Hematopoietic multipotent progenitor cell treated with erythropoietin and hydrocortisone succinate and interleukin-3 and kit ligand, for 17 days (in vitro differentiated cells): ENCODE data around the gene FREY1.

Source experiments
- DNase-seq: peaks from one replicate; pipeline ENCODE4 v3.0.0-alpha.2; 2015; ENCODE audit warnings: low spot score

FREY1 gene

DNA sequence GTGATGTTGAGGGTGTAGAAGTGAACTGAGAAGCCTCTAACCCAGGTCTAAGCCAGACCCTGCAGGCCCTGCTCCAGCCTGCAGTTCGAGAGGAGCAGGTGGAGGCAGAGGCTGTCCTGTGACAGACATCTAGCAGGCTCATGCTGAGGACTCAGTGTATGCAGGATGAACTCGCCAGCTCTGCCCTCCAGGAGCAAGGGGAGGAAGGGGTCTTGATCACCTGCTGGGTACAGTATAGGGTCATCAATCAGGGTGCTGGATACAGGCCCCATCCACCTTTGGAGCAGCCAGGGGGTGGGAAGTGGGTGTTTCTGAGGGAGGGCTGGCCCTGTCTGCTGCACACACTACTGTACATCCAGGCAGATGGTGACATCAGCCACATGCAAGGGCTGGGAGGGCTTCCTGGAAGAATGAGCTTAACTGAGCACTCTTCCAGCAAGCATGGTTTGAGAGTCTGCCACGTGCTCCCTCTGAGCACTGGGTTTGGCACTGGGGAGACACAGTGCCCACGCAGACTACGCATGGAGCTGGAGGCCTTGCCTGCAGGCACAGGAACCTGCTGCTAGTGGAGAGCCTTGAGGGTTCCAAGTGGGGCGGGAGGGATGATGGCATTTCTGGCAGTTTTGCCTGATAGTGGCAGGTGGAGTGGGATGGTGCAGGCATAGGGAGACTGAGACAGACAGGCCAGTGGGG is 12.4 kb downstream of the FREY1 start:
- DNase-seq = no peak

DNA sequence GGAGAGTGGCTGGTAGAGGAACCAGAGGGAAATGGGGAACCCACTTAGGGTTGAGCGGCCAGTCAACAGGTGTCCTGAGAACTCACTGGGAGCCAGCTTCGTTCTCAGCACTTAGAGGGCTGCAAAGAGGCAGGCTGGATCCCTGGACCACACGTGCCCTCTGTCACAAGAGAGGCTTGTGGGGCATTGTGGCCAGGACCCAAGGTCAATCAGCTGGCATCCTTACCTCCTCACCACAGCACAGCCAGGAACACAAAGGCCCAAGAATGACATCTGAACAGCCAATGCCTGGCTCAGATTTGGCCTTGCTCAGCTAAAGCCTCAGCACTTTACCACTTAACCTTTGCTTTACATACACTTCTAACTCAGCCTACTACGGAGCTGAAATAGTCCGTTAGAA is 14.2 kb downstream of the FREY1 start:
- DNase-seq = no peak

DNA sequence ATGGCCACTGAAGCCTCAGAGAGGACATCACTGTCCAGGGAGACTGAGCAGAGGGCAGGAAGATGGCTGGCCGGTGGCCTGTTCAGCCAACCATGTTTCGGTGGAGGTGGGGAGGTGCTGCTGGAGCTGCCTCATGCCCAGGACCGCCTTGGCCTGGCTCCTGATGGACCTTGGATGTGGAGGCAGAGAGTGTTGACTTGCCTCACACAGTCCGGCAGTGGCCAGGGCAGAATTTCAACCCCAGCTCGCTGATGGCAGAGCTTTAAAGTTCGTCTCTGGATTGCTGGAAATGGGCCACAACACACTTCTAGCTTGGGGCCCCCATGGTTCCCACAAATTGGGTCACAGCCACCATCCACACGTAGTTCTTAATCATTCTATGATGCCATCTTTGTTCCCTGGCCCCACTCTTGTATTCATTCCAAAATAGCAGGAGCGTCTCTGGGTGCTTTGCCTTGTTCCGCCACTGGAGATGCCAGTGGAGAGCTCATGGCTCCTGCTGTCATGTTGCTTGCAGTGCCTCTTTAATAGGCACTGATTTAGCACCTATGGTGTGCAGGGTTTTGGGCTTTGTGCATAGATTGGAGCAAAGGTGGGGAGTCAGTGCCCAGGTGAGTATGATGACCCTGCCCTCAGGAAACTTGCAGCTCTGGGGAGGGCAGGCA is 16.1 kb downstream of the FREY1 start:
- no peak for DNase-seq

DNA sequence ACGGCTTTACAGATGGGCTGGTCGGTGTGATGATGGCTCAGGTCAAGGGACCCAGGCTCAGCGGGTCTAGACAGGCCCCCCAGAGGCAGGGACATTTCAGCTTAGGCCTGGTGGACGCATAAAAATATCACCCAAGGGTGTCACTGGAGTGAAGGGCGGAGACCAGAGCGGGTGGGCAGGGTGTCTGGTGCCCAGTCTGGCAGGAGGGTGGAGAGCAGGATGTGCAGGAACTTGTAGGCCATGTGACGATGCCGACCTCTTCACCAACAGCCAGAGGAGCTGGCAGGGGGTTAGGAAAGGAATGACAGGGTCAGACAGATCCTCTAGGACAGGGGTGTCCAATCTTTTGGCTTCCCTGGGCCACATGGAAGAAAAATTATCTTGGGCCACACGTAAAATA is 17.1 kb downstream of the FREY1 start:
- DNase-seq = no peak

DNA sequence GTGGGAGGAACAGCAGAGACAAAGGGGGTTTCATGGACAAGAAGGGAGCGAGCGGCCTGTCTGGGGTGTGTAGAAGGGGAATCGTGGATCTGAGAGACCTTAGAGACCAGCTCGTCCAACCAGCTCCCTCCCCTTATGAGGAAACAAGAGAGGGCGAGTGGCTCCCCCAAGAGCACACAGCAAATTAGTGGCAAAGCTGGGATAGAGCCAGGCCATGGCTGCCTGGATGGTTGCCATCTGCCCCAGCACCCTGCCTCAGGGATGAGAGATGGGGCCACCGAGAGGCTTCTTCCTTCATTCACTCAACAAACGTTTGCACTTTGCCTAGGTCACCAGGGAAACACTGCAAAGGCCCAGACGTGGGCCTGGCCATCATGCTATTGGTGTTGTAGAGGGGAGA is 17.5 kb downstream of the FREY1 start:
- DNase-seq = no peak

DNA sequence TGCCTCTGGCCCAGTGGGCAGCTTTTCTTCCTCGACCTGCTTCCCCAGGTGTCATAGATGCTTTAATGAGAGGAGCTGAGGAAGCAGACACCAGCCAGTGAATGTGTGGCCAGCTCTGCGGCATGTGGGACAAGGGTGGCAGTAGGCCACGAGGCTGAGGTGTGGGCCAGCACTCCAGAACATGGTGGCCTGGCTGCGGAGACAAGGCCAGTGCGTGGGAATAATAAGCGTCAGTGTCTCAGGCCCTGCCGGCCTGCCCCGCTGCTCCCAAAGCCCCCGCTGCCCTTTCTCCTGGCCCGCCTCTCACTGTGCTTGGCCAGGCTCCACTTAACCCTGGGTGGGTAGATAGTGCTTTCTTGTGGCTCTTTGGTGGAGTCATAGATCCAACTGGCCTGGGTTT is 19.5 kb downstream of the FREY1 start:
- no peak for DNase-seq

DNA sequence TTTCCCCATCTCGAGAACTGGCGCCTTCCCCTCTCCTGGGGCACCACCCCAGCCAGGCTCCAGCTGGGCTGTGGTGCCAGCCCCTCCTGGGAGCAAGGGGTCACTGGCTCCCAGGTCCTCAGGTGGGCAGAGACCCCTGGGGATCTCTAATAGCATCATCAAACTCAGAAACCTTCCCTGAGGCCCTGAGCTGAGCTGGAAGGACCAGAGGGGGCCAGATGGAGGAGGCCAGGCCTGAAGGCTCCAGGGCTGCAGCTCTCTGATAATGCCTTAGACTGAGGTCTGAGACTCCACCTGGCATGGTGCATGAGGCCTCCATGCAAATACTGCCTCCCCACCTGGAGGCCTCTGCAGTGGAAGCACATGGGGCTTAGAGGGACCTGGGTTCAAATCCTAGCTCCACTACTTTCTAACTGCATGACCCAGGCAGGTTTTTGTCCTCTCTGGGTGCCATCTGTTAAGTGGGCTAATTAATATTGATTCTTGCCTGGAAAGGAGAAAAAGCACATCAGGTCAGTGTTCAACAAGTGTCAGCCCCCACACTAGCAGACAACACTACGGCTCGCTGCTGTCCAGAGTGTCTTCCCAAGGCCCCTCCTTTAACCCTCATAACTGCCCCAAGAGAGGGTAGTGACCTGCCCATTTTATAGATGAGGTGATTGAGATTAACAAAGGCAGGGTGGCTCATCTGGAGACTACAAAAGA is 20.1 kb downstream of the FREY1 start:
- no peak for DNase-seq

DNA sequence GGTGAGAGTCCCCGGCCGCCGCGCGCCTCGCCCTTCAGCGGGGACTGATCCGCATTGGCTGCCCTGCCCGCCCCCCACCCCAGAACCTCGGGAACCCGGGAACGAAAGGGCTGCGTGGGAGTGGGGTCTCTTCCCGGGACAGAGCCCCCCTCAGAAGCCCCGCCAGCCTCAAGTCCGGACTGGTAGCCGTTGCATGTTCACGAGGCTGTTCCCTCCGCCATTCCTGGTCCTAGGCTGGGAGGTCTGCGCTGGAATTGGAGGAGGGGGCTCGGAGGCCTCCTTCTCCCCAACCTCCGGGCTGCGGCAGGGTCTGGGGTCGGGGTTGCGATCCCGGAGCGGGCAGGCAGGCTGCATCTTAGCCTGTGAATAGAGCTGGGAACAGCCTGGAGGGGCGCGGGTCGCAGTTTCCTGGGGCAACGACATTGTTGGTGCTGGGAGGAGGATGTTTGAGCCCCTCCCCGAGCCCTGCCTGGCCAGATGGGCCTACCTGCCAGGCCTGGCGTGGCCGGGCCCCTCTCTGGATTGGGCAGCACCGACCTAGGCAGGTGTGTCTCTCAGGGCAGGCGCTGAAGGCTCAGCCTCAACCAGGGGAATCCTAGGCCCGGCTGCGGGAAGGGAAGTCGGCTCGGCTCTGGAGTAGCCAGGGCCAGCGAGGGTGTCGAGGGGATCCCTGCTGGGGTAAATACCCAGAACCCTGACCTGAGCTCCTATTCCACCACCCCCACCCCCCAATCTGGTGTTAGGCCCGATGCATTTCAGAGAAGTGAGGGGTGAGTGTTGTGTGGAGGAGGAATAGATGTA is 20.9 kb downstream of the FREY1 start:
- no peak for DNase-seq

DNA sequence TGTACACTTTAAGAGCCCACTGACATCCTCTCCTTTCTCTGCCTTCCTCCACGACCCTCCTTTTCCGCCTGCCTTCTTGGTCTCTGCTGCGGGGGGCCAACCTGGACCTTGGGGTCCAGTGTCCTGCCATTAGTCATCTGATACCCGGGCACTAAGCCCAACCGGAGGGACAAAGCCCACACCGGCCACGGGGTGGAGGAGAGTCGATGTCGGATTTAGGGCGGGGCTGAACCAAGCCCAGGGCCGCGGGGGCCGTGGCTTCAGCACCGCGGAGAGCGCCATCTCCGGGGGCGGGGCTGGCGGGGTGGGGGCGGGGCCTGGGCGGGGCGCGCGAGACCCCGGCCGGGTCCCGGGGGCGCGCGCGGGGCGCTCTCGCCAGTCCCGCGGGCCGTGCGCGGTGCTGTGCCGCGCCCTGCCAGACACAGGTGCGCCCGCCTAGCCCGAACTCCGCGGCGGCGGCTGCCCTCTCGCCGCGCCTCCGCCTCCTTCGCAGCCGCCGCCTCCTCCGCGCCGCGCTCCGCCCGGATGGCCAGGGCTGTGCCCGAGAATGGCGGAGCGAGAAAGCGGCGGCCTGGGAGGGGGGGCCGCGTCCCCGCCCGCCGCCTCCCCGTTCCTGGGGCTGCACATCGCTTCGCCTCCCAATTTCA is 21.7 kb downstream of the FREY1 start, which contains the start of gene MAPK8IP1:
Gene MAPK8IP1, plus strand, starts transcription at position 378 of the 647 bp plus-strand sequence. Its CDS starts 170 bp downstream, at position 548.
- peak; percentile 33 for DNase-seq

DNA sequence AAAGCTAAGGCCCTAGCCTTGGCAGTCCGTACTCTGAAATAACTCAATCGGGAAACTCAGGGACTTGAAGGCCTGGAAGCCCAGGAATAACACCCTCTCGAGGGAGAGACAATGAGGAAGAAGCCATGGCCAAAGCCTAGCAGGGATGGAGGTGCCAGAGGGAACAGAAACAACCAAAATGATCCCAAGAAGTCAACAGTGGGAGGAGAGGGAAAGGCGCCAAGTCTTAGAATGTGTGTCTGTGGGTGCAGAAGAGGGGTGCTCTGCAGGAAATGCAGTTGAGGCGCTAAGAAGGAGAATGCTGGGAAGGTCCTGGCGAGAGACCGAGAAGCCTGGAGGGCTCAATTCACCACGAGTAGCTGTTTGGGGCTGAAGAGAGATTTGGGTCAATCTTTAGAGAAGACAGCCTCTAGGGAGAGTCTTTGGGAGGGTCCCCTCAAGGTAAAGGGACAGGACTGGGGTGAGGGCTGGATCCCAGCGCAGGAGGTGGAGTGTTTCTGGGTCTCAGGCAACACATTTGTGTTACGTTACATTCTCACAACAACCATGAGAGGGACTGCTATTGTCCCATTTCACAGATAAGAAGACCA is 22.4 kb downstream of the FREY1 start:
- no peak for DNase-seq

DNA sequence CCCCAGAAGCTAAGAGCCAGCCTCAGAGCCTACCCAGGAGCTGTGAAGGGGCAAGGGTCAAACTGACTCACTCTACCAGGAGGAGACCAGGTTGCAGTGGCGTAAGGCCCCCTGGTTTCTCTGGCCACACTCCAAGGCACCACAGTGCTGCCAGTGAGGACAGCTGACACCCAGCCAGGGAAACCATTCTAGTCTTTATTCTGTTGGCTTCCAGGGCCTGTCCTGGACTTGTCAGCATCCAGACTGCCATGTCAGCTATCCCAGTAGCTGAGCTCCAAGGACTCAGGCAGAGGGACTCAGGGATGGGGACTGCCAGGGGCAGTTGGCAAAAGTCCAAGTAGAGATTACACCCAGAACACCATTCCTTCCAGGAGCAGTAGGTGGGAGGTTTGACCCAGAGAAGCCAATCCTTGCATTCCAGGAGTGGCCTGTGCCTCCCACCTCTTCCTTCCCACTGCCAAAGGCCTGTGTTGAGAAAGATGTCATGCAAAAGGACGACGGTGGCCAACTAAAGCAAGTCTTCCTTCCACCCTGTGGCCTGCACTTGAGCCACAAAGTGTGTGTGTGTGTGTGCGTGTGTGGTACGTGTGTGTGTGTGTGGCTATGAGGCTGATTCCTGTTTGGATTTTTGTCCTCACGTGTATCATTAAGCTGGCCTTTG is 25.2 kb downstream of the FREY1 start:
- DNase-seq = no peak

DNA sequence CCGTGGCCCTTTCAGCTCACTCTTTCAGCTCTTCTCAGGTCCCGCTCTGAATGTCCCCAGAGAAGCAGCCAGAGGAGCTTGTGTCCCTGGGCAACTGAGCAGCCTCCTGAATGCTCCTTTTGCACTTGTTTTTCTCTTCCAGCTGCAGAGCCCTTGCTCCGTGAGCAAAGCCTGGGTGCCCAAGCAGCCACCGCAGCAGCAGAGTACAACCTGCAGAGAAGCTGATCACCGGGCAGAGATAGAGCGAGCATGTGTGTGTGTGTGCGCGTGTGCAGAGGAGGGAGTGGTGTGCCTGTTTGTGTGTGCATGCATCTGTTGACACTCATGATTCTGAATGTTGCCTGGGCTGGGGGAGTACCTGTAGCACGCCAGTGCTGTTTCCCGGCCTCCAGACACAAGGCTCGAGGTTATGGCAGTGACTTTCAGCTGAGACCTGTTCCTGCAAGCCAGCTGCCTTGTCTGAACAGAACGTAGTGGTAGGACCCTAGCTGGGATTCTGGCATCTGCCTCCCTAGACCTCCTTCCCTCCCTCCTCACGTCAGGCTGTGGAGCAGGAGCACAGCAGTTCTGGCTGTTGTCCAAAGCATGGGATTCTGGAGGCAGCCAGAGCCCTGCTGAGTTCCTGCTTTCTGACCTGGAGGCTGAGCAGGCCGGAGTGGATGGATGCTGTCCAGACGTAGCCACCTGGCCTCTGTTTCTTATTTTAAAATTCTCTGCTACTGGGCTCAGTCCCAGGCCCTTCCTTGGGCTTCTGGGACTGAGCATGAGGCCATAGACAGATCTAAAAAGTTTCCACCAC is 26.1 kb downstream of the FREY1 start:
- no peak for DNase-seq

DNA sequence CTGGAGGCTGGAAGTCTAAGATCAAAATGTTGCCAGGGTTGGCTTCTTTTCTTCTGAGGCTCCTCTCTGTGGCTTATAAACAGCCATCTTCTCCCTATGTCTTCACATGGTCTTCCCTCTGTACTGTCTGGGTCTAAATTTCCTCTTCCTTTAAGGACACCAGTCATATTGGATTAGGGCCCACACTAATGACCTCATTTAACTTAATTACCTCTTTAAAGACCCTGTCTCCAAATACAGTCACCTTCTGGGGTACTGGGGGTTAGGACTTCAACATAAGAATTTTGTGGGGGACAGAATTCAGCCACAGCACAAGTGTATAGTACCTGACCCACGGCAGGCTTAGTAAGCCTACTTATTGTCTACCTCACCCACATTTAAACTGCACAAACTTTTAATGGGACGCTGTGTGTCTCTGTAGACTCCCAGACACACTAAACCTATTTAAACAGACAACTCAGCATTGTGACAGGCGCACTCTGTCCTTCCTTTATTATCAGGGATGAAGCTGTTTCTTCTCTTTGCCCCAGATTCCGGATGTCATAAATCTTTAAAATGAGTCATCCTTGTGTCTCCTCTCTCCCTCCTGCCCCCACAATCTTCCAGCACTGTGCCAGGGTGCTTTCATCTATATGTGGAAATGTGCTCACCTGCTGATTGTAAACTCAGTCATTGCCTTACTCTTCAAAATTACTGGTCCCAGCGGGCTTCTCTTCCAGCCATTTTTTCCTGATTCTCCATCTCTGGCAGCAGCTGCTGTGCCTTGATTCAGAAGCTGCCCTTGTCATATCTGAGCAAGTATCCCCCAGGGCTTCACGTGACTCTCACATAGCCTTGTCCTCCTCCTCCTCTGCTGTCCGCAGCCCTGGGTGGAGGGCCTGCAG is 27.0 kb downstream of the FREY1 start:
- no peak for DNase-seq

DNA sequence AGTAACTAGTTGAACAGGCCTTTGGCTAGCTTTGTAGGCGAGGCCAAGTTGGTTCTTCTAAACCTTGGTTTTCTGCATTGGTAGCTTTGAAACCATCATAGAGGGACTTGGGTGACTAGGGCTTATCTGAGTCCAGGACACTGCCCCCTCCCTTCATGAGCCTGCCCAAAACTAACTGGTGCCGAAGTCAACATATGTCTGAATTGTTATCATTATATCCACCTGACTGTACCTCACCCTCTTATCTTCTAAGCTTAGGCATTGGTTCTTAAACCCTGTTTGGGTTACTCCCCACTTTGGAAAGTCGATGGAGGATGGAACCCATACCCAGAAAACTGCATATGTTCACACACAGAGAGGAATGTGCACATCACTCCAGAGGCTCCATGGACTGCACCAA is 29.2 kb downstream of the FREY1 start:
- no peak for DNase-seq

DNA sequence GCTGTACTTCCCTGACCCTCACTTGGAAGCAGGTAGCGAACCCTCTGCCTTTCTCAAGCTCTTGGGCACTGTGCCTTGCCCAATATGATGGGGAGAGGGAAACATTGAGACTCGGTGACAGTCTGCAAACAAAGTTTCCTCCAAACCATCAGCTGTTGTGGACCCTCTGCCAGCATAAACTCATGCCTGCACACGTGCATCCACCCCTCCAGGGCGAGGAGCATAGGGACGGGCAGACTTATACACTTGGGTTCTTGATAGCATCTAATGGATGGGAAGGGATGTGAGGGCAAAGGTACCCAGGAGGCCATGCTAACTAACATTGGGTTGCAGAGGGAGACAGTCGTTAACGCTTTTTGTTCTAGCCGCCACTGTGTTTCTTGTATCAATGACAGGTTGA is 29.9 kb downstream of the FREY1 start:
- no peak for DNase-seq

DNA sequence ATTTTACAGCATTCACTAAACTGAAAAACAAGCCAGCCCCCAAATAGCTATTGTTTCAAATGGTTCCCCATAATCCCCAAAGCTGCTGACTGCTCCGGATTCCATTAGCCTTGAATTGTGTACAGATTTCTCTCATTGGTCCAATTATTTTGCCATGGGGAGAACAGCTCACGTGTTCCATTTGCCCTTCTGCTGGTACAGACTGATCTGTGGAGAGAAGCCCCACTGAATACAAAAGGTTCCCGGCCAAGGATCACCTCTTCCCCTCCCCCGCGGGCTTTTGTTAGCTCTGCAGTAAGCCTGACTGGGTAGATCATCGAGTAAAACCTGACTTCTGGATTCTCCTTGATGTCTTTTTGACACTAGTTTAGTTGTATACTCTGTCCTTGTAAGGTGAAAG is 30.7 kb downstream of the FREY1 start:
- DNase-seq = no peak

DNA sequence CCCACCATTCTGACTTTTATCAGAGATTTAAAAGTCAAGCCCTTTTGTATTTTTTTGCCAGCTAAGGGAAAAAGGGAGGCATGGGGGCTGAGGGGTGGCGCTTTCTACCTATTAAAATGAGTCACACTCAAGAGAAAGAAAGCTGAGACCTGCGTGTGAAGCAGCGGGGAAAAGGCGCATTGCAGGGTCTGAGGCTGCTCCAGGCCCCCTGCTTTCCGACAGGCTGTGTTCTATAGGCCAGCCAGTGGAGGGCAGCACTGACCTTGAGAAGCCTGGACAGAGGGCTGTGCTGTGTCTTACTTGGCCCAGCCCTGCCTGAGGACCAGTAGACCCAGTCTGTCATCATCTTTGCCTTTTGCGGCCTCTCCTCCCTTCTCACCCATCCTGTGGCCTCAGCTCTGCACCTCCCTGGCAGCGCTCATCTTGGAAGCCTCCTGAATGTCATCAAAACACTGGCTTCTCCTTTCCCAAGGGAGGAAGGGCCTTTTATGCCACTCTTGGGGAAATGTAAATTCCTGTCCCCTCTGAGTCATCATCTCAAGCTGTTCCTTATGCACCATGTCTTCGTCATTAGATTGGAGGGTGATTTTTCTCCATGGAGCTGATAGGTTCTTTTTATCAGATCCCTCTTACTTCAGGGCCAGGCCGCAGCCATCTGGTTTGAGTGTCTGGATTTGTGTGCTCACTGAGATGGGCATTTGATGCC is 34.3 kb downstream of the FREY1 start:
- DNase-seq = peak; percentile 45

DNA sequence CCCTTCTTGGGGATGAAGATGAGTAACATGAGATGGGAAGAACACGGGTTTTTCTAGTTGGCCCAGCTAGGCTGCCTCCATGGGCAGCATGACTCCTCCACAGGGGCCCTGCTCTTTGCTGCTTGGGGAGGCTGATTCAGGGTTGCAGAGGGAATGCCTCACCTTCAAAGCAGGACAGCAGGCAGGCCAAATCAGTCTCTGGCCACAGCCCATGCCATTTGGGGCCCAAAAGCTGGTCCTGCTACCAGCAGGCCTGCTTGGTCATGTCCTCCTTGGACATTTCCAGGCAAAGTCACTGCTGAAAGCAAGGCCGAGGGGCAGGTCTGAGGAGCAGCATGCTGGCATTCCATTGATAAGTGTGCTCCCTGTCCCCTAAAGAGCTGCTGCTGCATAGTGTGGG is 35.4 kb downstream of the FREY1 start:
- no peak for DNase-seq
